NCI-H2227 (cell line): ENCODE results near the gene DHRS1.

ENCODE experiments used
- DNase-seq: peaks from one replicate; lab custom pipeline; 2025; ENCODE audit not compliant: unreplicated experiment; lab: John Stamatoyannopoulos, UW

Gene DHRS1

GRCh38 chr14:24329073-24329663 lies 29.6 kb upstream of the DHRS1 start:
- DNase-seq = no peak

DNA sequence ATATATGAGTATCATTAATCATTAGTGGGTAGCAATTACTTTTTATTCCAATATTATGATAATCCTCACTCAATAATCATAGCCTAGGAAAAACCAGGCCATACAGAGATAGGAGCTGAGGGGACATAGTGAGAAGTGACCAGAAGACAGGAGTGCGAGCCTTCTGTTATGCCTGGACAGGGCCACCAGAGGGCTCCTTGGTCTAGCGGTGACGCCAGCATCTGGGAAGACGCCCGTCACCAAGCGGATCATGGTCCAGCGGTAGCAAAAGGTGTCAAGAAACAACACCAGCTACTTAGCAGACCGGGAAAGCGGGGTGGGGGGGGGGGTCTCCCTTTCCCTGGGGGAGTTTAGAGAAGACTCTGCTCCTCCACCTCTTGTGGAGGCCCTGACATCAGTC lies 28.3 kb upstream of the DHRS1 start:
- DNase-seq = peak; percentile 20

GRCh38 chr14:24327303-24327702 lies 27.7 kb upstream of the DHRS1 start:
- DNase-seq = no peak

DNA sequence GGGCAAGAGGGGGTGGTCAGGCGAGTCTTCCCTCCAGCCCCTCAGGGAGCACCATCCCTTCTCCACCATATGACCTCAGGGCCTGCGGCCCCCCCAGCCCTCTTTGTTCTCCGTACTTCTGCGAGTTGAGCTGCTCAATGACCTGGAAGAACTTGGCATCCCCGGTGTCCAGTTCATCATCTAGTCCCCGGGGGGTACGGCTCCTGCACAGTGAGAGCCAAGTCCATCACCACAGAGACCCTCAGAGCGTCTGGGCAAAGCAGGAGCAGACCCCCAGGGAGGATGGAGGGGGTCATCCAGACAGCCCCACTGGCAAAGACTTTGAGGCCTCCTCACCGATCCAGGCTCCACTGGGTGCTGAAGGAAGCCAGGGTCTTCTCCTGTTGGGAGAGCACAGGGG lies 26.4 kb upstream of the DHRS1 start:
- DNase-seq = no peak

GRCh38 chr14:24325041-24325530 lies 25.5 kb upstream of the DHRS1 start:
- DNase-seq = no peak

- DNase-seq = no peak
Observed at GRCh38 chr14:24324024-24324423, 24.4 kb upstream of the DHRS1 start.

DNA sequence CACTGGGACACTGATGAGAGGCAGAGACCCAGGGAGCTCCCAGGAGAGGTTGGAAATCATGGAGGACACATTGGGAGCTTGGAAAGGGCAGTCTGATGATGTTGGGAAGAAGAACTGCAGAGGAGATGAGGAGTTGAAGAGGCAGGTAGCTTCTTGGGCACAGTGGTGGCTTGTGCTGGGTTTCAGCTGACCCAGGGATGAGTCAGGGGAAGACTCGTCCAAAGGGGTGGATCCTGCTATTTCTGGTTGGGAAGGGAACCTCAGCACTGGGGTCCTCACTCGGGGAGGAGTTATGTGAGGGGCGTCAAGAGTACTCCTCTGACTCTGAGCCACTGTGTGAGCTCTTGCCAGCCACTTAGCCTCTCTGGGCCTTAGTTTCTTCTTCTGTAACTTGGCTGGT lies 23.8 kb upstream of the DHRS1 start:
- no peak for DNase-seq

DNA sequence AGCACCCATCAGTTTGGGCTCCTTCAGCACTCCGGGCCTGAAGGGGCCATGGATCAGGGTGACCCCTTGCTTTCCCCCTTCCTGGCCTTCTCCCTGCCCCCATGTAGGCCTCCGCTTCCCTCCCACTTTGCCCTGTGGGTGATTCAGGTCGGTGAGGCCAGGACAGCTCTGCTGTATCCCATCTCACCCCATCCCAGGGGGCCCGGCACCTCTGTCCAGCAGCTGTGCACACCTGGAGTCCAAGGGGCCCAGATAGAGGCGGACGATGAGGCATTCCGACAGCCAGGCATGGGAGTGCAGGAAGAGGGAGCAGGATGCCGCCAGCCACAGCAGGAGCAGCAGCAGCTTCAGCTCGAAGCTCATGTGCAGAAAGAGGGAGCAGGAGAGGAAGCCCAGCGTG lies 23.1 kb upstream of the DHRS1 start:
- no peak for DNase-seq

DNA sequence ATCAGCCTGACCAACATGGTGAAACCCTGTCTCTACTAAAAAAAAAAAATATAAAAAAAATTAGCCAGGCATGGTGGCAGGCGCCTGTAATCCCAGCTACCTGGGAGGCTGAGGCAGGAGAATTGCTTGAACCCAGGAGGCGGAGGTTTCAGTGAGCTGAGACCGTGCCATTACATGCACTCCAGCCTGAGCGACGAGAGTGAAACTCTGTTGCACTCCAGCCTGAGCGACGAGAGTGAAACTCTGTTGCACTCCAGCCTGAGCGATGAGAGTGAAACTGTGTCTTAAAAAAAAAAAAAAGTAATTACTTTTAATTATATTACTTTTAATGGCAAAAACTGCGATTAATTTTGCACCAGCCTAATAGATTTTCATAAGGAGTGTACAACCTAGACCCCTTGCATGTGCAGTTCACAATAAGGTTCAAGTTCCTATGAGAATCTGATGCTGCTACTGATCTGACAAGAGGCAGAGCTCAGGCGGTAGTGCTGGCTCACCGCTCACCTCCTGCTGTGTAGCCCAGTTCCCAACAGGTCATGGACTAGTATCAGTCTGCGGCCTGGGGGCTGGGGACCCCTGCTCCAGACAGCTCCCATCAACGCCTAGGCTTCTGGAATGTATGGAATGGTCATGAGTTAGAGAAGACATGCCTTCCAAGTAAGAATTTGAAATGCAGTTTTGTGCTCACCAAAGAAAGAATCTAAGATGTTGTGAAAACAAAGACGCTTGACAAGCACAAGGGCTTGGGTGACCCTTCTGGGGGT lies 21.8 kb upstream of the DHRS1 start:
- no peak for DNase-seq

- no peak for DNase-seq
Observed at GRCh38 chr14:24317141-24317928, 17.8 kb upstream of the DHRS1 start.

DNA sequence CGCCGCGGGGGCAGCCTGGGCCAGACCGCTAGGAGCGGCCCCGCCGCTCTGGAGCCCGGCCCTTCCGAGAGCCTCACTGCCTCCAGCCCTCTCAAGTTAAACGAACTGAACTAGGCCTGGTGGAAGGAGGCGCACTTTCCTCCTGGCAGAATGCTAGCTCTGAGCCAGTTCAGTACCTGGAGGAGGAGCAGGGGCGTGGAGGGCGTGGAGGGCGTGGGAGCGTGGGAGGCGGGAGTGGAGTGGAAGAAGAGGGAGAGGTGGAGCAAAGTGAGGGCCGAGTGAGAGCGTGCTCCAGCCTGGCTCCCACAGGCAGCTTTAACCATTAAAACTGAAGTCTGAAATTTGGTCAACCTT lies 17.0 kb upstream of the DHRS1 start:
- DNase-seq = no peak

GRCh38 chr14:24315807-24316596 lies 16.4 kb upstream of the DHRS1 start:
- DNase-seq = no peak

DNA sequence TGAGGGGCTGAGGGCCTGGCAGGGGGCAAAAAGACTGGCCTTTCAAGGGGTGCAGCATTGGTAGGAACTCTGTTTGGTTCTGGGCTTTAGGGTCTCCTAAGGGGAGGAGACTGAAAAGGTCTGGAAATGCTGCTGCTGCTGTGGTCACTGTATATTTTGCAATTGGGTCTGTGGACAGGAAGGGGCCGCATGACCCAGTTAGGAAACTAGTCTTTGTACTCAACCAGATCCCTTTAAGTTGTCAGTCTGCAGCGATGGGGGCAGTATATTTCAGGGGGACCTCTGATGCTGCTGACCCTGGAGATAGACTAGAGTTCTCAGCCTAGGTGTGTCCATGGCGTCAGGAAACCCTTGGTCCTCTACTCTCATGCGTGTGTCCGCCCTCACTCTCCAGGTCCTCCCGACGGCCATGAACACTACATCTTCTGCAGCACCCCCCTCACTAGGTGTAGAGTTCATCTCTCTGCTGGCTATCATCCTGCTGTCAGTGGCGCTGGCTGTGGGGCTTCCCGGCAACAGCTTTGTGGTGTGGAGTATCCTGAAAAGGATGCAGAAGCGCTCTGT lies 15.7 kb upstream of the DHRS1 start:
- DNase-seq = no peak

DNA sequence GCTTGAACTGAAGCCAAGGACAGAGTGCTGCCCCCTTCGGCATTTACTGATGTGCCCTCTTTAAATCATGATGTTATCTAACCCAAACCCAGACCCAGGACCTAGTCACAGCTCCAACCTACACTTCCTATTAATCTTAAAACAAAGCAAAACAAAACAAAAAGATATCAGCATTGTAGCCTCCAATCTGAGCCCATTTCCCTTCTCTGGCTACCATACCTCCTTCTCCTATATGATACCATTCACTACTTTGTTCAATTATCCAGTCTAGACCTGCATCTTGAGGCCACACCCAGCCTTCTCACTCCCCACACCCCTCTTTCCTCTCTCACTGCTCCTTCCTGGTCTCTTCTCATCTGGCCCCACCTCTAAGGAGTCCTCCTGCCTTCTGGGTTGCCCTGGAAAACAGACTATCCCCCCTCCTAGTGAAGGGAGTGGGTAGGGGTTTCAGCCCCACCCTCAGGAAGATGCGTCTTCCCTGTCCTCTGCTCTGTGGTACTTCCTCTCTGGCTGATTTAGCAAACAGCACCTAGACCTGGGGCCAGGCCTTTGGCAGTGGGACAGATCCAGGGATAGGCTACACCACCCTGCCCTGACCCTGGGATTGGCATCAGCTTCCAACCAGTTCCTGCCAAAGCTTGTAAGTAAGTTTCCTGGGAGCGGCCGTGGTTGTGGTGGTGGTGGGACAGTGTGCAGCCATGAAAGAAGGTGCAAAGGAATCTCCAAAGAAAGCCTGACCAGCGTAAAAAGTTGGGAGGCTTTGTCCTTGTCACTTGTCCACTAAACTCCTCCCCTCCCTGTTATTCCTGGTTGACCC lies 15.0 kb upstream of the DHRS1 start:
- DNase-seq = no peak

- no peak for DNase-seq
Observed at GRCh38 chr14:24313913-24314312, 14.3 kb upstream of the DHRS1 start.

- no peak for DNase-seq
Observed at GRCh38 chr14:24312736-24313507, 13.3 kb upstream of the DHRS1 start.

DNA sequence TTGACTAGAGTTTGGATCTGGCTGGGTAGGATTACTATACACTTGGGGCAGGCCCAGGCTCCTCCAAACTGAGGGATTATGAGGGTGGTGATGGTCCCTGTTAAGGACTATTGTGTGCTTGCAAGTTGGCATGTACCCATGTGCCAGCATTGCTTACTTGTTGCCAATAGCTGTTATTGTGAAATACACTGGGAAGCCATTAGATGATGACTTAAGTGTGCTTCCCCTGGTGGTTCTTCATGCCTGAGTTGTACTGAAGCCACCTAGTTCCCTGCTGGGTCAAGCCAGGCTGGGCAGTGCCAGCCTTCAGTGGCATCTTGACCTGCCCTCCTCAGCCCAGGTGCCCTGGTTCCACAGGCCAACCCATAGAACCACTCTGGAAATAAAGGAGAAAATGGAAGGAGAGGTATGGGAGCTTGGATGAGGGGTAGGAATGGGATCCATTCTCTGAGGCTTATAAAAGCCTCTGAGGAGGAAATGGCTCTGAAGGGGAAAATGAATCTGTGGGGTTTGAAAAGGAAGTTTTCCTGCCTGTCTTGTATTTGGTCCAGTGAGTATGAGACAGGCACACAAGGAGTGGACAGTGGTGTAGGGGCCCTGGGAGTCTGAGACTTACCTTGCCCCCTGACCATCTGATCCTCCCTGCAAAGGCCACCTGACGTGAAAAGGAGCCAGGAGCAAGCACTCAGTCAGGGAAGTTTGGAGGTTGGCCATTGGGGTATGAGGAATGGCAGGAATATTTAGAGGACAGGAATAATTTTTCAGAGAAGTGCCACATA lies 12.4 kb upstream of the DHRS1 start:
- no peak for DNase-seq
